ENCODE results near the gene KLHDC9.
"Not testable (repeated sequence)": the region's sequence is repeated elsewhere in the genome, so short reads cannot be mapped to it uniquely, and the experiment has no call there.

The KLHDC9 gene

GRCh38 chr1:161098210-161099068 lies at the start of gene KLHDC9:
TSS of gene KLHDC9 (plus strand) at chr1:161098361. CDS start at chr1:161098536, 175 bp downstream.
- DNase-seq, result peak; percentile 67

GRCh38 chr1:161048949-161049722 lies 49.0 kb upstream of the KLHDC9 start:
- no peak for DNase-seq

- DNase-seq, result no peak
Observed at GRCh38 chr1:161051219-161051618, 46.9 kb upstream of the KLHDC9 start.

- no peak for DNase-seq
Observed at GRCh38 chr1:161052899-161053298, 45.3 kb upstream of the KLHDC9 start.

- no peak for DNase-seq
Observed at GRCh38 chr1:161054232-161054631, 43.9 kb upstream of the KLHDC9 start.

GRCh38 chr1:161054805-161055204 lies 43.4 kb upstream of the KLHDC9 start:
- no peak for DNase-seq

- no peak for DNase-seq
Observed at GRCh38 chr1:161059293-161059692, 38.9 kb upstream of the KLHDC9 start.

- DNase-seq, result no peak
Observed at GRCh38 chr1:161061419-161061818, 36.7 kb upstream of the KLHDC9 start.

- DNase-seq, result not testable (repeated sequence)
Observed at GRCh38 chr1:161063936-161064335, 34.2 kb upstream of the KLHDC9 start.

- not testable (repeated sequence) for DNase-seq
Observed at GRCh38 chr1:161065681-161066080, 32.5 kb upstream of the KLHDC9 start.

- no peak for DNase-seq
Observed at GRCh38 chr1:161066694-161067093, 31.5 kb upstream of the KLHDC9 start.

GRCh38 chr1:161068306-161069234 lies 29.6 kb upstream of the KLHDC9 start:
- peak; percentile 74 for DNase-seq

- DNase-seq, result no peak
Observed at GRCh38 chr1:161069241-161069640, 28.9 kb upstream of the KLHDC9 start.

GRCh38 chr1:161069731-161070270 lies 28.4 kb upstream of the KLHDC9 start, which contains the start of gene ARHGAP30:
TSS of gene ARHGAP30 (minus strand) at chr1:161069891. CDS start at chr1:161069624, 267 bp downstream.
- peak; percentile 74 for DNase-seq

- no peak for DNase-seq
Observed at GRCh38 chr1:161070761-161071160, 27.4 kb upstream of the KLHDC9 start.

GRCh38 chr1:161071886-161072371 lies 26.2 kb upstream of the KLHDC9 start:
- peak; percentile 70 for DNase-seq

GRCh38 chr1:161072751-161073449 lies 25.3 kb upstream of the KLHDC9 start:
- no peak for DNase-seq

GRCh38 chr1:161073474-161074121 lies 24.6 kb upstream of the KLHDC9 start:
- no peak for DNase-seq

GRCh38 chr1:161074676-161075368 lies 23.3 kb upstream of the KLHDC9 start:
- DNase-seq, result no peak

GRCh38 chr1:161076410-161076809 lies 21.8 kb upstream of the KLHDC9 start:
- no peak for DNase-seq

Data from hematopoietic multipotent progenitor cell treated with erythropoietin and hydrocortisone succinate and interleukin-3 and kit ligand, for 8 days (in vitro differentiated cells).